NCI-H1105 treated with DMSO at 0.1 percent for 48 hours (cell line): Measurements from ENCODE around the gene GSC2.

Source experiments
- DNase-seq: peaks from one replicate; lab custom pipeline; 2025; lab: John Stamatoyannopoulos, UW

GSC2 gene

DNA sequence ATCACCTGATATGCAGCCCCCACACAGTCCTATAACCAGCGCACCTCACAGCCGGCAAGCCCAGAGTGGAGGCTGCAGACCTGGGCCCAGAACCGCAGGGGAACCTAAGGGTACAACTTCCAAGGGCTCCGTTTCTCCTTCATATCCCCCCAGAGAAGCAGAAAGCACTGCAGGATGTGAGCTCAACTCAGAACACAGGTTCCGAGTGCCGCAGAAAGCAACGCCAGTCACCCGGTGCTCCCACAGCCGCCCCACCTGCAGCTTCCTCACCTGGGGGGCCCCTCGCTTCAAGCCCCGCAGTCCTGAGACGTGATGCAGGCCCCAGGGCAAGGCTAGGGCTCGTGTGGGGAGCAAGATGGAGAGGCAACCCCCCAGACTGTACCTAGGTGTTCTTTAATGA, 16.5 kb downstream of the GSC2 start:
- no peak for DNase-seq

DNA sequence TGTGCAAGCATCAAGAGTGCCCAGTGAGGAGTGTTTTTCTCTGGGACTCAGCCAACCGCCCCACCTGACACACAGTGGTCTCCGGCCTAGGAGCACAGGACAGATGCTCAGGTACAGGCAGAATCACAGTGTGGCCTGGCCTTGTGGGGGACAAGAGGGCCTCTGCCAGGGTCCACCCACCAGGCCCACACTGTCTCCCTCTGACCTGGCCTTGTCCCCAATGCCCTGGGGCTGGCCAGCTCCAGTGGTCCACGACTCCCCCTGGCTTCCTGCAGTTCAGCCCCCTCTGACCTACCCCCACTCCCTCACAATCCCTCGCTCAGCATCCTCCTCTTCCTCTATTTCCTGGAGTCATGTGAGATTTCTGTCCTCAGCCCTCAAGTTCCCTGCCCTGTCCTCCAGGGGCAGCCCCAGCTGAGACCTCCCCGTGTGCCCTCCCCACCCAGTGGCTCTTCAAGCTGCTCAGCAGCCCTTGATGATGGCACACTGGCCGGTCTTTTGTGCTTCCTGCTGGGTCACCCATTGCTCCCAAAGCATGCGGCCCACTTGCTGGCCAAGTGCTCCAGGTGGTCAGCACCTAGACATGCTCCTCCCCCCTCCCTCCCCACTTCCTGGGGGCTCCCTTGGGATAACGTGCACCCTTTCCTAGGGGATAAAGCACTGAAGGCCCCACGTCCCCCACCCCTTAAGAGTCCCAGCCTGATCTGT, 17.2 kb downstream of the GSC2 start:
- DNase-seq = no peak

GRCh38 chr22:19132153-19132552, 17.9 kb downstream of the GSC2 start:
- no peak for DNase-seq

- no peak for DNase-seq
Observed at GRCh38 chr22:19131685-19132015, 18.4 kb downstream of the GSC2 start.

- no peak for DNase-seq
Observed at GRCh38 chr22:19130959-19131684, 19.0 kb downstream of the GSC2 start, which contains the start of gene TSSK2. TSSK2 (plus strand) TSS chr22:19131308; CDS start chr22:19131400, 92 bp downstream.

DNA sequence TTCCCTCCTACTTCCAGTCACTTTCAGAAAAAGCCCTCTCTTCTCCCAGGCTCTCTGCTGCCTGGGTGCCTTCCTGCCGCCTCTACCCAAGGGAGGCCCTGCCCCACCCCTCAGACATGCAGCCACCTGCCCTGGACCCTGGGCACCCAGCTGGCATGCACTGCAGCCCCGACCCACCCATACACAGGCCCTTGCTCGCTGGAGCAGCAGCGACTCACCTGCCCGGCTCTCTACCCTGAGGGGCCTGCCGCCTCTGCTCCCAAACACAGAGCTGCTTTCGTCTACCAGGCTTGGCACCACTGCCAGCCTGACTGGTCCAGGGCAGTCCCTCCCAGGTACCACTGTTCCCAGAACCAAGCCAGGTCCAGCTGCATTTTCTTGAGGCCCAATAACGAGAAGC, 20.2 kb downstream of the GSC2 start:
- peak; percentile 23 for DNase-seq

- no peak for DNase-seq
Observed at GRCh38 chr22:19128946-19129727, 21.0 kb downstream of the GSC2 start.

DNA sequence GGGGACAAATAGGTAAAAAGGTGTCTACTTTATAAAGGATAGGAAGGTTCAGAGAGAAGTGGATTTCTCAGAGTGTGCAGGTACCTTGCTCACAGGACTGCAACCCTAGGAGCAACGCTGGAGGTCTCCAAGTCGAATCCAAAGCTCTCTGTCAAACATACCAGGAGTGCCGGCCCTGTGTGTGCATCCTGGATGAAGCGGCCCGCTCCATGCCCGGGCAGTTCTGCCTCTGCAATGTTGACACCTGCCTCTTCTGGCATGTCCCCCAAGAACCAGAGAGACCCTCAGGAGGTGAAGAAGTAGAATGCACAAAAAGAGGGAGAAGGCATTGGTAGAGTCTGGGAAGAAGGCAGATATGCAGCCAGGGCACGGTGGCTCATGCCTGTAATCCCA, 22.1 kb downstream of the GSC2 start:
- no peak for DNase-seq

- DNase-seq = no peak
Observed at GRCh38 chr22:19127329-19128008, 22.6 kb downstream of the GSC2 start.

GRCh38 chr22:19126309-19127273, 23.5 kb downstream of the GSC2 start:
- no peak for DNase-seq

DNA sequence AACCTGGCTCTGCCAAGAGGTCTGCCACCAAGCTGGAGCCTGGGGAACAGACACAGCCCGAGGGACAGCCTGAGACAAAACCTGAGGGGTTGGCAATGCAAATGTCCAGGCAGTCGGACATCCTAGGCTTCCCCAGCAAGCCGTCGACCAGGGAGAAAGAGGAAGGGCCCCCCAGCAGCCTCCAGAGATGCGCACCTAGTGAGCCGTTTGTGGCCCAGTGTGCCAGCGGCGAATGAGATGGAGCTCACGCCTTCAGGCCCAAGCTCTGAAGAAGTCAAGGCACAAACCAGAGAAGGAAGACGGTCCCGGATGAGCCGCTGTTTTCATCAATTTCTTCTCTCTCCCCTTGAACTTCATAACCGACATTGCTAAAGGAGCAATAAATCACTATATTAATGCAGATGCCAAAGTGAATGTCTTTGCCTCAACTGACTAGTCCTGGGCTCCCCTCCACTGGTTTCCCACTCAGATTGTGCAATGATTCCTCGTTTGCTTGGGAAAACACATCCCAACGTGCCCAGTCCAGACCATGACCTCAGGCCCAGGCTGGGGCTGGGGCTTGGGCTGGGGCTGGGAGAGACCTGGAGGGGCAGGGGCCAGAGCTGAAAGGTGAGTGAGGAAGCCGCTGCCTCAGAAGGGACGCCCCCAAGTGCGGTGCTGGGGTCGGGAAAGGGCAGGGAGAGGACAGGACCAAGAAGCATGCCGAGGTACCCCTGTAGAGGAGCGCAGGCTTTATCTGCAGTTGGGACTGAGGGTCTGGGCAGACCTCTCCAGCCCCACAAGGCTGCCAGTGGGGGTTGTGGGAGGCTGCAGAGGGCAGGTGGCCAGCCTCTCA, 24.4 kb downstream of the GSC2 start:
- DNase-seq = no peak

GRCh38 chr22:19125011-19125410, 25.1 kb downstream of the GSC2 start:
- no peak for DNase-seq

DNA sequence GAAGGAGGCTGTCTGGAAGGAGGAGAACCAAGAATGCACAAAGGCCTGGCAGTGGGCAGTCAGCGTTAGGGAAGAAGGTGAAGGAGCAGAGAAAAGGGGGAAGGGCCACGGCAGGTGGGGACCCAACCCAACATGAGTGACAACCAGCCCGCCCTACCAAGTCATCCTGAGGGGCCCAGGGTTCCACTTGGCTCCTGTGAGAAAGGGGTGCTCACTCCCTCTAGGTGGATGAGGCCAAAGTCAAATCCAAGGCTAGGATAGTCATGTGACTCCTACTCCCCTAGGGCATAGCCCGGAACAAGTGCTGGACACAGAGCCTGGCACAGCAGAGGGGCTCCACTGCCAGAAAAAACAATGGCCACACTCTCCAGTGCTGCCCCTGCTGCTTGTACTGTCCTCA, 25.7 kb downstream of the GSC2 start:
- DNase-seq = no peak

DNA sequence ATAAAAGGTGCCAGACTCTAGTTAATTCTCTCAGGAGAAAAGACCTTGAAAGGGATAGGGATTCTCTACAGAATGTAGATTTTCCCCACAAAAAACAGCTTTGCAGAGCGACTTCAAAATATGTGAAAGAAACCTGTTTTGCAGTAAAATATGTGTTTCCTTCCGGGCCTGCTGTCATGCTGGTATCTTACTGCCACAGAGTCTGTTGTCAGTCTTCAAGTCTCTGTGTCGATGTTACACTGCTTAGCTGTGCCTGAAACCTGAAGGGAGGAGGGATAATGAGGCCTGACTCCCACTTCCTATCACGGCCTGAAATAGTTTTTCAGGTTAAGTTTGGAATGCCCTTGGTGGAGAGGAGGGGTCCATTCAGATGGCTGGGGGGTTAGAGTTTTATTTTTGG, 26.2 kb downstream of the GSC2 start:
- no peak for DNase-seq

- DNase-seq = no peak
Observed at GRCh38 chr22:19122752-19123492, 27.2 kb downstream of the GSC2 start.

GRCh38 chr22:19122143-19122751, 27.8 kb downstream of the GSC2 start, which contains the start of gene DGCR2:
DGCR2 (minus strand) TSS chr22:19122412; CDS start chr22:19122206, 206 bp downstream.
- peak; percentile 93 for DNase-seq

DNA sequence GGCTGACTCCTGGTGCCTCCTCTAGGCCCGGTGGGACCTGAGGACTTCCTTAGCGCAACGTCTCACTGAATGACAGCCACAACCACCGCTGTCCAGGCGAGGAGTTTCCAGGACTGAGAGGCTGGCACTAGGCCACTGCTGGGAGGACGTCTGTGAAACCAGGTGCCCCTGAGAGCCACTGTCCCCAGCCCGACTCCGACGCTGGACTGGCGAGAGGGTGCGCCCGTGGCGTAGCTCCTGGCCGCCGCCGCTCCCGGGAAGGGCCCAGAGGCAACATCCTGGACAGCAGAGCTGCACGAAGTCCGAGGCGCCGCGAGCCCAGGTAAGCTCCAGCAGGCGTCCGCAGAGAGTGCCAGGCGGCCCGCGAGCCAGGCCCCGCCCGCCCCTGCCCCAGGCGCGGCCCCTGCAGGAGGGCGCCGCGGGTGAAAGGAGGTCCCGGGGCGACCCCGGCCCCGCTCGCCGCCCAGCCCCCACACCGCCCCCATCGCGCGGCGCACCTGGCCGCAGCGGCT, 28.4 kb downstream of the GSC2 start:
- DNase-seq = peak; percentile 47

DNA sequence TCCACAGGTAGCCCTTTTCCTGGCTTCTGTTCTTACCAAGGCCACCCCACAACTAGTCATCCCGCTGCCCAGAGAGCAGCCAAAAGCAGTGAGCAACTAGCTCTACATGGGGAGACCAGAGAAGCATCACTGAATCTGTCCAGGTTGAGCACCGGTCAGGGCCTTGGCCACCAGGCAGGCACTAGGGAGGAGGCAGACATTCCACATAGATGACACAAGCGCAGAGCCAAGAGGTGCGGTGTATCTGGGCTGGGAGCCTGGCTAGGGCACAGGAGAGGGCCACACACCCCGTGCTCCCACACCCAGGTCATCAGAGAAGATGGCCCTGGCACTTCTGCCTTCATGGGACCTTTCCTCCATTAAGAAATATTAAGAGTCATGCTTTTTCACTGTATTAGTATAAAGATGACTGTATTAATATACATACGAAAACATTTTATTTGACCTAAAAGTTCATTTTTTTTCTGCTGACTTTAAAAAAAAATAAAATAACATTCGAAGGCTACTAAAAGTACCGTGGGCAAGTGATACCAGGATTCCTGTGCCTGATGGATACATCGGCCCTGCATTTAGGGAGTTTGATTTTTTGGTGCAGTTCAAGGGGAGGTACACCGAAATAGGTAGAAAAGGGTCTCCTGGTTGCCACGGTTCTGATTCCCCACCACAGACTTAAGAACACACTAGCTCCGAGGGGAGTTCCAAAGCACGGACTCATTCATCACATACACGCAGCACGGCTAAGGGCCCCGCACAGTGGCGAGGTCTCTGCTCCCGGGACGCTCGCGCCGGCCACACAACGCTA, 29.1 kb downstream of the GSC2 start:
- DNase-seq = no peak
